DOHH2 (cell line): ENCODE results near the gene RAB40C.

Experiments
- H3F3A ChIP-seq: fragments of 200-600 bp; sonication (generic), shearing (Covaris generic); 2 replicates; pipeline ENCODE4 v1.6.0; 2016; ENCODE audit warnings: antibody characterized with exemption, mild to moderate bottlenecking; ENCODE audit not compliant: control insufficient read depth, insufficient read depth
- H3K27ac ChIP-seq: fragments of 200-600 bp; sonication (generic); 2 replicates; pipeline ENCODE4 v1.5.1; 2014; ENCODE audit warnings: low read depth, mild to moderate bottlenecking, low read length, moderate library complexity
- H3K27me3 ChIP-seq: fragments of 200-600 bp; sonication (generic); 2 replicates; pipeline ENCODE4 v1.6.1; 2014; ENCODE audit warnings: mild to moderate bottlenecking, low read length, mixed read lengths; ENCODE audit not compliant: control insufficient read depth
- H3K36me3 ChIP-seq: fragments of 200-600 bp; sonication (generic); 2 replicates; pipeline ENCODE4 v1.6.1; 2014; ENCODE audit warnings: mild to moderate bottlenecking, low read length, moderate library complexity, mixed read lengths; ENCODE audit not compliant: control insufficient read depth
- H3K4me1 ChIP-seq: fragments of 200-600 bp; sonication (generic); 2 replicates; pipeline ENCODE4 v1.6.1; 2014; ENCODE audit warnings: mild to moderate bottlenecking, low read length, mixed read lengths; ENCODE audit not compliant: control insufficient read depth
- H3K4me2 ChIP-seq: fragments of 200-600 bp; sonication (generic); 2 replicates; pipeline ENCODE4 v1.6.0; 2014; ENCODE audit warnings: mild to moderate bottlenecking, low read length, moderate library complexity
- H3K4me3 ChIP-seq: fragments of 200-600 bp; sonication (generic); 2 replicates; pipeline ENCODE4 v1.5.1; 2014; ENCODE audit warnings: mild to moderate bottlenecking, low read length, mixed read lengths
- H3K79me2 ChIP-seq: fragments of 200-600 bp; sonication (generic); 2 replicates; pipeline ENCODE4 v1.6.1; 2014; ENCODE audit warnings: mild to moderate bottlenecking, low read length, mixed read lengths; ENCODE audit not compliant: control insufficient read depth
- H3K9me2 ChIP-seq: fragments of 200-600 bp; sonication (generic); replicated peaks from 2 replicates; pipeline ENCODE4 v1.6.1; 2014; ENCODE audit warnings: mild to moderate bottlenecking, low read length, mixed read lengths; ENCODE audit not compliant: control insufficient read depth
- H3K9me3 ChIP-seq: fragments of 200-600 bp; sonication (generic); 2 replicates; pipeline ENCODE4 v1.6.1; 2014; ENCODE audit warnings: antibody characterized with exemption, low read length, mixed read lengths; ENCODE audit not compliant: control insufficient read depth, insufficient read depth
- H4K20me1 ChIP-seq: fragments of 200-600 bp; sonication (generic); 2 replicates; pipeline ENCODE4 v1.6.0; 2014; ENCODE audit warnings: low read depth, mild to moderate bottlenecking, antibody characterized with exemption, low read length, moderate library complexity; ENCODE audit not compliant: control insufficient read depth, insufficient read depth
- CTCF ChIP-seq: fragments of 200-600 bp; sonication (generic); IDR thresholded peaks from one replicate; pipeline ENCODE4 v1.5.1; 2014; ENCODE audit warnings: antibody characterized with exemption, mild to moderate bottlenecking, low read depth, low read length; ENCODE audit not compliant: poor library complexity, severe bottlenecking
- EZH2phosphoT487 ChIP-seq: fragments of 200-600 bp; sonication (generic); IDR thresholded peaks from 2 replicates; pipeline ENCODE4 v1.6.1; 2017; ENCODE audit warnings: borderline replicate concordance, mild to moderate bottlenecking, antibody characterized with exemption, low read length, moderate library complexity, mixed read lengths

RAB40C gene

GRCh38 chr16:591892-592517, 2.1 kb downstream of the RAB40C start:
- Histone ChIP-seq H3K9me3 (no peaks in the 10 kb centered on the region), H3K36me3 (peaks cover 9% of the 10 kb centered on the region), H3K27me3 (no peaks in the 10 kb centered on the region), H3K27ac (no peak overlapping the region), H3K4me1 (peaks cover 43% of the 10 kb centered on the region), H3F3A (no peaks in the 10 kb centered on the region), H3K4me2 (peak overlapping the region; percentile 38; the same call in 1 of the 2 replicates), H3K79me2 (peaks cover 75% of the 10 kb centered on the region), H3K9me2 (no peaks in the 10 kb centered on the region), H3K4me3 (no peak overlapping the region), H4K20me1 (peaks cover 4% of the 10 kb centered on the region; the same call in 1 of the 2 replicates)
- no peak for TF ChIP-seq CTCF
- TF ChIP-seq EZH2phosphoT487 = no peak

- Histone ChIP-seq H3K9me2 (no peaks in the 10 kb centered on the region), H3K4me2 (peak overlapping the region; percentile 38), H4K20me1 (peaks cover 4% of the 10 kb centered on the region; the same call in 1 of the 2 replicates), H3K36me3 (peaks cover 8% of the 10 kb centered on the region), H3K4me1 (peaks cover 37% of the 10 kb centered on the region), H3K79me2 (peaks cover 69% of the 10 kb centered on the region), H3K4me3 (peak overlapping the region; percentile 12; the same call in 1 of the 2 replicates), H3K9me3 (no peaks in the 10 kb centered on the region), H3K27me3 (no peaks in the 10 kb centered on the region), H3K27ac (no peak overlapping the region), H3F3A (no peaks in the 10 kb centered on the region)
- TF ChIP-seq EZH2phosphoT487 = no peak
- no peak for TF ChIP-seq CTCF
Measured at GRCh38 chr16:592518-593306, 2.8 kb downstream of the RAB40C start.

- Histone ChIP-seq H3K27ac (no peak overlapping the region), H3K9me2 (no peaks in the 10 kb centered on the region), H3K79me2 (peaks cover 62% of the 10 kb centered on the region), H3K9me3 (no peaks in the 10 kb centered on the region), H3K4me3 (peak overlapping the region; percentile 10; the same call in 1 of the 2 replicates), H3K36me3 (peaks cover under 1% of the 10 kb centered on the region; the same call in 1 of the 2 replicates), H3K4me1 (peaks cover 34% of the 10 kb centered on the region), H3K4me2 (peak overlapping the region; percentile 38), H3K27me3 (no peaks in the 10 kb centered on the region), H3F3A (no peaks in the 10 kb centered on the region), H4K20me1 (peaks cover 4% of the 10 kb centered on the region; the same call in 1 of the 2 replicates)
- TF ChIP-seq CTCF = no peak
- TF ChIP-seq EZH2phosphoT487 = no peak
Measured at GRCh38 chr16:593406-593805, 3.5 kb downstream of the RAB40C start.
